Endometrial microvascular endothelial cells (primary cell): ENCODE measurements around the gene CEACAM8. TPM values are rescaled to one million over a fixed set of nuclear protein-coding genes. Genes with fewer than 3 reads are reported as not detected.
"Not testable (repeated sequence)": the region's sequence is repeated elsewhere in the genome, so short reads cannot be mapped to it uniquely, and the experiment has no call there.

Source experiments
- in situ Hi-C: cut with HindIII; loops from 2 replicates; pipeline ENCODE4 v1.10.0; 2017; ENCODE audit warnings: low sequenced_read_pairs, low pct_unique_long_range_greater_than_20kb; ENCODE audit errors: inconsistent ontology term
- total RNA-seq: library from RNA; depleted of rRNA; stranded (reverse); fragments of >200 nt; gene quantifications from one replicate; pipeline ENCODE4 v1.2.3, GENCODE V29; 2015; ENCODE audit errors: inconsistent ontology term

The CEACAM8 gene
- total RNA-seq, 1 donor from 2014 or later = not detected

- in situ Hi-C loops = not testable (repeated sequence)
Measured at GRCh38 chr19:42549067-42549466, 45.7 kb downstream of the CEACAM8 start.

- in situ Hi-C loops = no loop called here
Measured at GRCh38 chr19:42548552-42548951, 46.2 kb downstream of the CEACAM8 start.

GRCh38 chr19:42547929-42548328, 46.8 kb downstream of the CEACAM8 start:
- in situ Hi-C loops = no loop called here

- in situ Hi-C loops = no loop called here
Measured at GRCh38 chr19:42546831-42547500, 47.8 kb downstream of the CEACAM8 start.

- in situ Hi-C loops = no loop called here
Measured at GRCh38 chr19:42544146-42544545, 50.6 kb downstream of the CEACAM8 start.

- in situ Hi-C loops = no loop called here
Measured at GRCh38 chr19:42542791-42543190, 51.9 kb downstream of the CEACAM8 start.

- in situ Hi-C loops = no loop called here
Measured at GRCh38 chr19:42540071-42540553, 54.6 kb downstream of the CEACAM8 start.

- in situ Hi-C loops = no loop called here
Measured at GRCh38 chr19:42538841-42539709, 55.6 kb downstream of the CEACAM8 start.

- in situ Hi-C loops = not testable (repeated sequence)
Measured at GRCh38 chr19:42535276-42535675, 59.4 kb downstream of the CEACAM8 start.

GRCh38 chr19:42534391-42534790, 60.3 kb downstream of the CEACAM8 start:
- in situ Hi-C loops = no loop called here

GRCh38 chr19:42532891-42533290, 61.8 kb downstream of the CEACAM8 start:
- in situ Hi-C loops = no loop called here

- in situ Hi-C loops = no loop called here
Measured at GRCh38 chr19:42531313-42531712, 63.4 kb downstream of the CEACAM8 start.

Other genes with a start within 250 kb of the CEACAM8 start
- gene CNFN, start 204.6 kb downstream of the CEACAM8 start, total RNA-seq = not detected
- gene LIPE, start 167.5 kb downstream of the CEACAM8 start, total RNA-seq = 8.8 TPM
- gene CXCL17, start 152.0 kb downstream of the CEACAM8 start, total RNA-seq = not detected
- gene CEACAM1, start 66.4 kb downstream of the CEACAM8 start, total RNA-seq = 5.9 TPM
- gene PSG3, start 145.6 kb upstream of the CEACAM8 start, total RNA-seq = 0.28 TPM
- not detected for gene PSG8, start 170.8 kb upstream of the CEACAM8 start, total RNA-seq